Mesendoderm (in vitro differentiated cells): ENCODE results near the gene MAPK8IP2.
A peak's percentile ranks its signal among the peaks of the same experiment; 100 is the strongest.
"Not testable (repeated sequence)": the region's sequence is repeated elsewhere in the genome, so short reads cannot be mapped to it uniquely, and the experiment has no call there.

Experiments
- DNase-seq: peaks from one replicate; pipeline ENCODE4 v3.0.0; 2013
- H2AK5ac ChIP-seq: 2 replicates; pipeline ENCODE4 v1.6.1; 2013; ENCODE audit warnings: low read length, inconsistent platforms
- H2BK120ac ChIP-seq: 2 replicates; pipeline ENCODE4 v1.6.1; 2013; ENCODE audit warnings: low read depth, mild to moderate bottlenecking, low read length, moderate library complexity, mixed read lengths
- H2BK15ac ChIP-seq: replicated peaks from 2 replicates; pipeline ENCODE4 v1.6.1; 2013; ENCODE audit warnings: low read depth, mild to moderate bottlenecking, moderate library complexity
- H2BK5ac ChIP-seq: 2 replicates; pipeline ENCODE4 v1.6.1; 2013; ENCODE audit warnings: low read length, inconsistent platforms
- H3K18ac ChIP-seq: 2 replicates; pipeline ENCODE4 v1.6.1; 2013; ENCODE audit warnings: mild to moderate bottlenecking, low read length, mixed read lengths
- H3K23ac ChIP-seq: one replicate; pipeline ENCODE4 v1.6.1; 2013; ENCODE audit warnings: low read length
- H3K27ac ChIP-seq: 2 replicates; pipeline ENCODE4 v1.5.1; 2013; ENCODE audit warnings: low read depth, mild to moderate bottlenecking, inconsistent platforms, low read length, moderate library complexity
- H3K27me3 ChIP-seq: 2 replicates; pipeline ENCODE4 v1.6.1; 2013; ENCODE audit warnings: low read length, control low read depth, mild to moderate bottlenecking, inconsistent platforms; ENCODE audit not compliant: insufficient read depth, poor library complexity
- H3K36me3 ChIP-seq: 2 replicates; pipeline ENCODE4 v1.6.1; 2013; ENCODE audit warnings: low read length, inconsistent platforms; ENCODE audit not compliant: control insufficient read depth, insufficient read depth
- H3K4ac ChIP-seq: one replicate; pipeline ENCODE4 v1.6.1; 2013; ENCODE audit warnings: low read depth, mild to moderate bottlenecking, low read length, moderate library complexity
- H3K4me1 ChIP-seq: 2 replicates; pipeline ENCODE4 v1.6.1; 2013; ENCODE audit warnings: low read depth, low read length, inconsistent platforms; ENCODE audit not compliant: control insufficient read depth
- H3K4me2 ChIP-seq: 2 replicates; pipeline ENCODE4 v1.6.1; 2013; ENCODE audit warnings: low read length
- H3K4me3 ChIP-seq: 2 replicates; pipeline ENCODE4 v1.5.1; 2013; ENCODE audit warnings: mild to moderate bottlenecking, low read length
- H3K56ac ChIP-seq: one replicate; pipeline ENCODE4 v1.6.1; 2013; ENCODE audit warnings: low read length
- H3K79me1 ChIP-seq: 2 replicates; pipeline ENCODE4 v1.6.1; 2013; ENCODE audit warnings: low read length, inconsistent platforms
- H3K79me2 ChIP-seq: 2 replicates; pipeline ENCODE4 v1.6.1; 2013; ENCODE audit warnings: mild to moderate bottlenecking, low read length; ENCODE audit not compliant: control insufficient read depth, insufficient read depth
- H3K9ac ChIP-seq: 2 replicates; pipeline ENCODE4 v1.6.1; 2013; ENCODE audit warnings: low read length, inconsistent platforms
- H4K5ac ChIP-seq: one replicate; pipeline ENCODE4 v1.6.1; 2013; ENCODE audit warnings: low read length
- H4K8ac ChIP-seq: one replicate; pipeline ENCODE4 v1.6.1; 2013; ENCODE audit warnings: low read depth, mild to moderate bottlenecking, control low read depth, low read length, moderate library complexity
- WGBS: extraction: QIAGEN DNeasy Blood & Tissue Kit; methylation state at CpG from one replicate; pipeline ENCODE4 v1.1.7; 2013; ENCODE audit warnings: low lambda C conversion rate, missing lambda C conversion rate; ENCODE audit not compliant: insufficient coverage; ENCODE audit errors: extremely low coverage; 5-methylcytosine and 5-hydroxymethylcytosine counted together

The MAPK8IP2 gene

GRCh38 chr22:50641696-50642607, 41.4 kb downstream of the MAPK8IP2 start:
- Histone ChIP-seq H3K36me3 (no peaks in the 10 kb centered on the region), H3K56ac (peak overlapping the region; percentile 67), H3K4me2 (no peak overlapping the region), H2BK15ac (no peak overlapping the region), H2AK5ac (no peak overlapping the region), H3K79me2 (no peaks in the 10 kb centered on the region), H2BK5ac (no peak overlapping the region), H2BK120ac (no peak overlapping the region), H4K8ac (no peak overlapping the region), H3K27ac (no peak overlapping the region), H3K79me1 (no peaks in the 10 kb centered on the region), H3K4me3 (no peak overlapping the region), H3K4me1 (peaks cover 4% of the 10 kb centered on the region), H3K9ac (peak overlapping the region; percentile 8), H3K23ac (no peak overlapping the region), H3K4ac (no peak overlapping the region), H3K18ac (no peak overlapping the region), H4K5ac (no peak overlapping the region), H3K27me3 (no peaks in the 10 kb centered on the region)
- peak; percentile 58 for DNase-seq
- WGBS, result no CpG with 5 or more reads among the region's 17 CpGs

- H2BK120ac ChIP-seq, H3K9ac ChIP-seq, H3K79me2 ChIP-seq, H3K4me3 ChIP-seq, H4K8ac ChIP-seq, H2BK5ac ChIP-seq, H3K4me2 ChIP-seq, H2BK15ac ChIP-seq, DNase-seq, H3K79me1 ChIP-seq, H3K18ac ChIP-seq, H3K23ac ChIP-seq, H3K27me3 ChIP-seq, H4K5ac ChIP-seq, H3K27ac ChIP-seq, H3K4ac ChIP-seq, H3K56ac ChIP-seq, H2AK5ac ChIP-seq, H3K4me1 ChIP-seq, H3K36me3 ChIP-seq: not testable (repeated sequence)
- WGBS, result no CpG with 5 or more reads among the region's 17 CpGs
Measured at GRCh38 chr22:50643021-50643820, 42.6 kb downstream of the MAPK8IP2 start.

GRCh38 chr22:50643821-50644101, 43.2 kb downstream of the MAPK8IP2 start:
- DNase-seq, H3K56ac ChIP-seq, H2BK120ac ChIP-seq, H3K4me1 ChIP-seq, H3K27ac ChIP-seq, H3K79me2 ChIP-seq, H4K5ac ChIP-seq, H3K4ac ChIP-seq, H3K23ac ChIP-seq, H4K8ac ChIP-seq, H3K18ac ChIP-seq, H3K4me2 ChIP-seq, H2BK5ac ChIP-seq, H3K79me1 ChIP-seq, H2BK15ac ChIP-seq, H2AK5ac ChIP-seq, H3K27me3 ChIP-seq, H3K36me3 ChIP-seq, H3K4me3 ChIP-seq, H3K9ac ChIP-seq: not testable (repeated sequence)
- no CpG with 5 or more reads among the region's 3 CpGs for WGBS

GRCh38 chr22:50653256-50653655, 52.7 kb downstream of the MAPK8IP2 start:
- no peak overlapping the region for H3K4me2 ChIP-seq

GRCh38 chr22:50654664-50655063, 54.1 kb downstream of the MAPK8IP2 start:
- H3K27ac ChIP-seq, H4K5ac ChIP-seq, H3K18ac ChIP-seq, H3K4me1 ChIP-seq, H2BK5ac ChIP-seq, H3K79me1 ChIP-seq, H4K8ac ChIP-seq, H3K4me3 ChIP-seq, H2BK120ac ChIP-seq, H2AK5ac ChIP-seq, H3K79me2 ChIP-seq, H3K23ac ChIP-seq, H2BK15ac ChIP-seq, H3K9ac ChIP-seq, H3K56ac ChIP-seq, H3K4me2 ChIP-seq, H3K4ac ChIP-seq, H3K36me3 ChIP-seq, H3K27me3 ChIP-seq, DNase-seq: not testable (repeated sequence)
- WGBS, result no CpG with 5 or more reads among the region's 6 CpGs

More at GRCh38 chr22:50653256-50653655, 52.7 kb downstream of the MAPK8IP2 start:
- Histone ChIP-seq H3K18ac (no peak overlapping the region), H4K5ac (no peak overlapping the region), H2BK15ac (no peak overlapping the region), H3K27ac (no peak overlapping the region), H3K4me3 (no peak overlapping the region), H3K79me2 (no peaks in the 10 kb centered on the region), H3K4me1 (no peaks in the 10 kb centered on the region), H3K4ac (no peak overlapping the region), H3K36me3 (no peaks in the 10 kb centered on the region), H3K23ac (no peak overlapping the region), H3K27me3 (no peaks in the 10 kb centered on the region), H2AK5ac (no peak overlapping the region), H3K56ac (no peak overlapping the region), H2BK120ac (no peak overlapping the region), H2BK5ac (no peak overlapping the region), H4K8ac (no peak overlapping the region), H3K9ac (no peak overlapping the region), H3K79me1 (no peaks in the 10 kb centered on the region)
- no peak for DNase-seq
- WGBS, result no CpG with 5 or more reads among the region's 10 CpGs
